HCT116 (cell line): ENCODE data around the gene GJA1.

ENCODE experiments used
- EZH2 ChIP-seq: fragments of 200-600 bp; sonication (generic); IDR thresholded peaks from 2 replicates; pipeline ENCODE4 v1.6.1; 2017; ENCODE audit warnings: antibody characterized with exemption, mixed run types
- JUND ChIP-seq: IDR thresholded peaks from 2 replicates; pipeline ENCODE4 v1.6.1; 2012
- POLR2A ChIP-seq: IDR thresholded peaks from 2 replicates; pipeline ENCODE4 v1.7.0; 2011; ENCODE audit warnings: borderline replicate concordance; ENCODE audit not compliant: insufficient read depth, insufficient read length; ENCODE audit errors: extremely low read depth
- RAD21 ChIP-seq: IDR thresholded peaks from 2 replicates; pipeline ENCODE4 v1.6.1; 2012; ENCODE audit warnings: low read depth, mild to moderate bottlenecking
- SIN3A ChIP-seq: IDR thresholded peaks from 2 replicates; pipeline ENCODE4 v1.6.1; 2012; ENCODE audit warnings: low read depth
- YY1 ChIP-seq: IDR thresholded peaks from 2 replicates; pipeline ENCODE4 v1.6.1; 2011; ENCODE audit warnings: low read length, low read depth, moderate library complexity, mild to moderate bottlenecking; ENCODE audit not compliant: insufficient replicate concordance; ENCODE audit errors: extremely low read depth
- ZNF274 ChIP-seq: fragments of 200-500 bp; sonication (Bioruptor generic); IDR thresholded peaks from 2 replicates; pipeline ENCODE4 v1.6.1; 2014; ENCODE audit warnings: mild to moderate bottlenecking, low read depth, low read length, inconsistent platforms
- TF ChIP-seq, protein P1 (sequence below), 3 experiments: fragments of 200-600 bp in 1 of 3; sonication (generic) in 1 of 3; IDR thresholded peaks in 2 of 3; conservative IDR thresholded peaks in 1 of 3; 2 replicates each; pipeline ENCODE4 v1.5.1; 2012 to 2017; ENCODE audit warnings: low read depth in 2 of 3, low read length in 2 of 3, antibody characterized with exemption in 1 of 3, borderline replicate concordance in 1 of 3, control low read depth in 1 of 3, mild to moderate bottlenecking in 1 of 3, mixed read lengths in 1 of 3, mixed run types in 1 of 3, moderate library complexity in 1 of 3; ENCODE audit not compliant: insufficient read depth in 1 of 3
- TF ChIP-seq, protein P2 (sequence below): IDR thresholded peaks from 2 replicates; pipeline ENCODE4 v1.6.1; 2012
- TF ChIP-seq, protein P3 (sequence below): IDR thresholded peaks from 2 replicates; pipeline ENCODE4 v1.6.1; 2012
- TF ChIP-seq, protein P4 (sequence below): IDR thresholded peaks from 2 replicates; pipeline ENCODE4 v1.6.1; 2012; ENCODE audit warnings: low read depth

DNA sequence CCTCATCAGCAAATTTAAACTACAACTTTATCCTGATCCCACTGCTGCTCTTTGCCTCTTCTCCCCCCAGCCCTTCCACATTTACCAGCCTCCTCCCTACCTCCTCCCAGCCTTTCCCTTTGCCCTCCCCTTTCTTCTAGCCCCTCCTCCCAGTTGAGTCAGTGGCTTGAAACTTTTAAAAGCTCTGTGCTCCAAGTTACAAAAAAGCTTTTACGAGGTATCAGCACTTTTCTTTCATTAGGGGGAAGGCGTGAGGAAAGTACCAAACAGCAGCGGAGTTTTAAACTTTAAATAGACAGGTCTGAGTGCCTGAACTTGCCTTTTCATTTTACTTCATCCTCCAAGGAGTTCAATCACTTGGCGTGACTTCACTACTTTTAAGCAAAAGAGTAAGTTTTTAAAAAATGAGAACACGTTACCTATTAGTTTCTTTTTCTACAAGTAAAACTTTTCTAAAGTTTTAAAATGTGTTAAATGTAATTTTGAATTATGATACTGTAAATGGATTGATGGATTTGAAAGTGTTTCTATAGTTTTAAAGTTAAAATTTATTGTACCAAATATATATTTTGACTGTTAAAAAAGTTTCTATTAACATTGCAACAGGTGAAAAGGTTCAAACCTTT, at the start of gene GJA1:
- TF ChIP-seq, protein P1, sequence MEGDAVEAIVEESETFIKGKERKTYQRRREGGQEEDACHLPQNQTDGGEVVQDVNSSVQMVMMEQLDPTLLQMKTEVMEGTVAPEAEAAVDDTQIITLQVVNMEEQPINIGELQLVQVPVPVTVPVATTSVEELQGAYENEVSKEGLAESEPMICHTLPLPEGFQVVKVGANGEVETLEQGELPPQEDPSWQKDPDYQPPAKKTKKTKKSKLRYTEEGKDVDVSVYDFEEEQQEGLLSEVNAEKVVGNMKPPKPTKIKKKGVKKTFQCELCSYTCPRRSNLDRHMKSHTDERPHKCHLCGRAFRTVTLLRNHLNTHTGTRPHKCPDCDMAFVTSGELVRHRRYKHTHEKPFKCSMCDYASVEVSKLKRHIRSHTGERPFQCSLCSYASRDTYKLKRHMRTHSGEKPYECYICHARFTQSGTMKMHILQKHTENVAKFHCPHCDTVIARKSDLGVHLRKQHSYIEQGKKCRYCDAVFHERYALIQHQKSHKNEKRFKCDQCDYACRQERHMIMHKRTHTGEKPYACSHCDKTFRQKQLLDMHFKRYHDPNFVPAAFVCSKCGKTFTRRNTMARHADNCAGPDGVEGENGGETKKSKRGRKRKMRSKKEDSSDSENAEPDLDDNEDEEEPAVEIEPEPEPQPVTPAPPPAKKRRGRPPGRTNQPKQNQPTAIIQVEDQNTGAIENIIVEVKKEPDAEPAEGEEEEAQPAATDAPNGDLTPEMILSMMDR (IDR thresholded peaks at IDR 0.05 in 2 of 3, conservative IDR thresholded peaks at IDR 0.05 in 1 of 3; ENCODE audit: borderline replicate concordance in 1 of 3, insufficient read depth in 1 of 3, low read depth in 2 of 3, low read length in 2 of 3) = no peak
- TF ChIP-seq ZNF274 (no peak), POLR2A (no peak), EZH2 (no peak), YY1 (no peak), JUND (no peak), SIN3A (no peak), RAD21 (no peak)
- TF ChIP-seq, protein P2, sequence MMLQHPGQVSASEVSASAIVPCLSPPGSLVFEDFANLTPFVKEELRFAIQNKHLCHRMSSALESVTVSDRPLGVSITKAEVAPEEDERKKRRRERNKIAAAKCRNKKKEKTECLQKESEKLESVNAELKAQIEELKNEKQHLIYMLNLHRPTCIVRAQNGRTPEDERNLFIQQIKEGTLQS = no peak
- TF ChIP-seq, protein P3, sequence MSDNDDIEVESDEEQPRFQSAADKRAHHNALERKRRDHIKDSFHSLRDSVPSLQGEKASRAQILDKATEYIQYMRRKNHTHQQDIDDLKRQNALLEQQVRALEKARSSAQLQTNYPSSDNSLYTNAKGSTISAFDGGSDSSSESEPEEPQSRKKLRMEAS = no peak
- TF ChIP-seq, protein P4, sequence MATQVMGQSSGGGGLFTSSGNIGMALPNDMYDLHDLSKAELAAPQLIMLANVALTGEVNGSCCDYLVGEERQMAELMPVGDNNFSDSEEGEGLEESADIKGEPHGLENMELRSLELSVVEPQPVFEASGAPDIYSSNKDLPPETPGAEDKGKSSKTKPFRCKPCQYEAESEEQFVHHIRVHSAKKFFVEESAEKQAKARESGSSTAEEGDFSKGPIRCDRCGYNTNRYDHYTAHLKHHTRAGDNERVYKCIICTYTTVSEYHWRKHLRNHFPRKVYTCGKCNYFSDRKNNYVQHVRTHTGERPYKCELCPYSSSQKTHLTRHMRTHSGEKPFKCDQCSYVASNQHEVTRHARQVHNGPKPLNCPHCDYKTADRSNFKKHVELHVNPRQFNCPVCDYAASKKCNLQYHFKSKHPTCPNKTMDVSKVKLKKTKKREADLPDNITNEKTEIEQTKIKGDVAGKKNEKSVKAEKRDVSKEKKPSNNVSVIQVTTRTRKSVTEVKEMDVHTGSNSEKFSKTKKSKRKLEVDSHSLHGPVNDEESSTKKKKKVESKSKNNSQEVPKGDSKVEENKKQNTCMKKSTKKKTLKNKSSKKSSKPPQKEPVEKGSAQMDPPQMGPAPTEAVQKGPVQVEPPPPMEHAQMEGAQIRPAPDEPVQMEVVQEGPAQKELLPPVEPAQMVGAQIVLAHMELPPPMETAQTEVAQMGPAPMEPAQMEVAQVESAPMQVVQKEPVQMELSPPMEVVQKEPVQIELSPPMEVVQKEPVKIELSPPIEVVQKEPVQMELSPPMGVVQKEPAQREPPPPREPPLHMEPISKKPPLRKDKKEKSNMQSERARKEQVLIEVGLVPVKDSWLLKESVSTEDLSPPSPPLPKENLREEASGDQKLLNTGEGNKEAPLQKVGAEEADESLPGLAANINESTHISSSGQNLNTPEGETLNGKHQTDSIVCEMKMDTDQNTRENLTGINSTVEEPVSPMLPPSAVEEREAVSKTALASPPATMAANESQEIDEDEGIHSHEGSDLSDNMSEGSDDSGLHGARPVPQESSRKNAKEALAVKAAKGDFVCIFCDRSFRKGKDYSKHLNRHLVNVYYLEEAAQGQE = no peak
